Measurements from ENCODE around the gene PRR15. TPM values are rescaled to one million over a fixed set of nuclear protein-coding genes. Genes with fewer than 3 reads are reported as not detected.
A peak's percentile ranks its signal among the peaks of the same experiment; 100 is the strongest.

The PRR15 gene, protein sequence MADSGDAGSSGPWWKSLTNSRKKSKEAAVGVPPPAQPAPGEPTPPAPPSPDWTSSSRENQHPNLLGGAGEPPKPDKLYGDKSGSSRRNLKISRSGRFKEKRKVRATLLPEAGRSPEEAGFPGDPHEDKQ
- total RNA-seq: 47.4 and 53.3 TPM in 2 replicates
- 30.2 and 42.0 TPM in 2 replicates for polyA plus RNA-seq

DNA sequence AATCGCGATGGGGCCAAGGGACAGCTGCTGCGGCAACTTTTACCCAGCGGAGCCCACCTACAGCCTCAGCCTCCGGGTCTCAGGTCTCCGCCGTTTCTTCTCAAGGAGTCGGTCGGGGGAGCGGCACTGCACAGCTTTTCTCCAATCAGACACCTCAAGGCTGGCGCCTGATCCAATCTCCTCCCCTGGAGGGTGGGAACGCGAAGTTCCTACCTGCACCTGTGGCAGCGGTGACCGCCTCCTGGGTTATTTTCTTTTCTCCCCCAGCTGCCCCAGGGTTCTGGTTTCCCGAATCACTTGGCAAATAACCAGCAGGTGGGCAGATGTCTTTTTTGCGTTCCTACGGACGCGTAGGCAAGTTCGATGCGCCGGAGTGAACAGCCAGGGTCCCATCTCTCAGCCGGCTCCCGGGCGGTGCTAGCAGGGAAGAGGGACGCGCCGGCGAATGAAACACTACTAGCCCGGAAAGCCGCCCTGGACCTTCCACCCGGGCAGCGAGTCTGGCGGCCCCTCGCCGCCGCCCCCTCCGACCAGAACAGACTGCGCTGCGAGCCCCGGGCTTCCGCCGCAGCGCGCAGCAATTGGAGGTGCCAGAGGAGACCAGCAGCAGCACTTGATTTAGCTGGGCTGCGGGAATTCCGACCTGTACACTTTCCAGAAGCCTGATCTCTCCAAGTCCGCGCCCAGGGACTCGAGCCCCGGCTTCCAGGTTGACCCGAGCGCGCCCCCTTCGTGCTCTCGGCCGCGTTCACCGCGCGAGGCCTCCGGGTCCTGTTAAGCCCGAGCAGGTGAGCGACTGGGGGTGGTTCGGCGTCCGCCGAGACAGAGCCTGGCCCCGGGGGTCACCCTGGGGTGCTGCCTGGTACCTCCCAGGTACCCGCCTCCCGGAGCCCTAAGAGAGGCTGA lies at the start of gene PRR15:
PRR15 (plus strand) TSS at position 246 of the 906 bp plus-strand sequence. CDS start 2,495 bp downstream, outside the sequence.
- peak within 1 kb of the TSS; percentile 82 for H3K4me2 ChIP-seq
- H2AFZ ChIP-seq: peak within 1 kb of the TSS; percentile 80
- peaks cover 4% of the 10 kb centered on the region for H3K4me1 ChIP-seq (ENCODE audit: insufficient read depth)
- under 1% methylated on average over 72 of the region's 72 CpGs for WGBS (ENCODE audit: low lambda C conversion rate, missing lambda C conversion rate)
- TF ChIP-seq, protein P1, sequence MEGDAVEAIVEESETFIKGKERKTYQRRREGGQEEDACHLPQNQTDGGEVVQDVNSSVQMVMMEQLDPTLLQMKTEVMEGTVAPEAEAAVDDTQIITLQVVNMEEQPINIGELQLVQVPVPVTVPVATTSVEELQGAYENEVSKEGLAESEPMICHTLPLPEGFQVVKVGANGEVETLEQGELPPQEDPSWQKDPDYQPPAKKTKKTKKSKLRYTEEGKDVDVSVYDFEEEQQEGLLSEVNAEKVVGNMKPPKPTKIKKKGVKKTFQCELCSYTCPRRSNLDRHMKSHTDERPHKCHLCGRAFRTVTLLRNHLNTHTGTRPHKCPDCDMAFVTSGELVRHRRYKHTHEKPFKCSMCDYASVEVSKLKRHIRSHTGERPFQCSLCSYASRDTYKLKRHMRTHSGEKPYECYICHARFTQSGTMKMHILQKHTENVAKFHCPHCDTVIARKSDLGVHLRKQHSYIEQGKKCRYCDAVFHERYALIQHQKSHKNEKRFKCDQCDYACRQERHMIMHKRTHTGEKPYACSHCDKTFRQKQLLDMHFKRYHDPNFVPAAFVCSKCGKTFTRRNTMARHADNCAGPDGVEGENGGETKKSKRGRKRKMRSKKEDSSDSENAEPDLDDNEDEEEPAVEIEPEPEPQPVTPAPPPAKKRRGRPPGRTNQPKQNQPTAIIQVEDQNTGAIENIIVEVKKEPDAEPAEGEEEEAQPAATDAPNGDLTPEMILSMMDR (IDR thresholded peaks at IDR 0.05; ENCODE audit: poor library complexity): no peak
- TF ChIP-seq EZH2phosphoT487 (IDR thresholded peaks at IDR 0.05; ENCODE audit: low read depth, severe bottlenecking, unreplicated experiment) (no peak), EZH2 (IDR thresholded peaks at IDR 0.05; ENCODE audit: borderline replicate concordance) (no peak)
- peak; percentile 89 for DNase-seq (ENCODE audit: low spot score)
- no peaks in the 10 kb centered on the region for H3K9me3 ChIP-seq (ENCODE audit: low read depth)
- H3K27ac ChIP-seq: peak within 1 kb of the TSS; percentile 95
- H3K79me2 ChIP-seq: peaks cover 26% of the 10 kb centered on the region
- no peaks in the 10 kb centered on the region for H3K9me2 ChIP-seq (replicated peaks; ENCODE audit: insufficient read depth)
- H3K36me3 ChIP-seq (replicated peaks; ENCODE audit: insufficient read depth, low read depth): no peaks in the 10 kb centered on the region
- H4K20me1 ChIP-seq (ENCODE audit: insufficient read depth, poor library complexity, severe bottlenecking): no peaks in the 10 kb centered on the region
- H3K4me3 ChIP-seq: peak within 1 kb of the TSS; percentile 90
- no peaks in the 10 kb centered on the region for H3K27me3 ChIP-seq

DNA sequence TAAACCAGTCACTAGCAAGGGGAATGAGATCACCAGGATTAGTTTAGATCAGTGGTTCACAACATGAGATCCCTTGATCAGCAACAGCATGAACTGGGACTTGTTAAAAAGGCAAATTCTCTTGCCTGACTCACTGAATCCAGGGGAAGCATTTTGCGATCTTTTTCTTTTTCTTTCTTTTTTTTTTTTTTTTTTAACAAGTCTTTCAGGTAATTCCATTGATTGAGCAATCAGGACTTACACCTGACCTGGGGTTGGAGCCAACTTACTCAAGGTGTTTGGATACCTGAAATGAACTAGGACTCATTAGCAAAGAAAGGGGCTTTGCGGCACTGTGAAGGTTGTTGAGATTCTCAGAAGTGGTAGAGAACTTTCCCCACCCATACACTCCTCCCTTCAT lies 47.1 kb upstream of the PRR15 start:
- DNase-seq (ENCODE audit: low spot score): no peak
- no peak overlapping the region for H2AFZ ChIP-seq
- WGBS (ENCODE audit: low lambda C conversion rate, missing lambda C conversion rate): 83% methylated on average over 2 of the region's 2 CpGs

DNA sequence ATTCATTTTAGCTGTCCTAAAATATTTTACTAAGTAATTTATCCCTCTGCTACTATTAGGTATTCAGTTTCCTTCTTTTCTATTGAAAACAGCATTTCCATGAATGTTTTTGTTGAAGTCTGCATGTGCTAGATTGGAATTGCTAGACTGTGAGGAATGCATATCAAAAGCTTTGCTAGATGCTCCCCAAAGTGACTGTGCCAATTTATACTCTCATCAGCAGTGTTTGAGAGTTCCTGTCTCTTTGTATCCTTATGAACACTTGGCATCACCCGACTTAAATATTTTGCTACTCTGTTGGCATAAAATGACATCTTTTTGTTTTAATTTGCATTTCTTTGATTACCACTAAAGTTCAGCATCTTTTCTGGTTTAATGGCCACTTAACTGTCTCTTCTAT lies 45.0 kb upstream of the PRR15 start:
- no peak for DNase-seq (ENCODE audit: low spot score)
- H3K9me3 ChIP-seq (ENCODE audit: low read depth): no peaks in the 10 kb centered on the region
- H3K9me2 ChIP-seq (replicated peaks; ENCODE audit: insufficient read depth): no peaks in the 10 kb centered on the region
- H3K4me3 ChIP-seq: no peak overlapping the region
- WGBS (ENCODE audit: low lambda C conversion rate, missing lambda C conversion rate): 94% methylated on average over 1 of the region's 1 CpG
- H4K20me1 ChIP-seq (ENCODE audit: insufficient read depth, poor library complexity, severe bottlenecking): no peaks in the 10 kb centered on the region
- no peak overlapping the region for H3K27ac ChIP-seq
- no peaks in the 10 kb centered on the region for H3K4me1 ChIP-seq (ENCODE audit: insufficient read depth)
- no peak for TF ChIP-seq EZH2 (IDR thresholded peaks at IDR 0.05; ENCODE audit: borderline replicate concordance)
- TF ChIP-seq, protein P1 (IDR thresholded peaks at IDR 0.05; ENCODE audit: poor library complexity): no peak
- no peaks in the 10 kb centered on the region for H3K27me3 ChIP-seq
- no peak overlapping the region for H2AFZ ChIP-seq
- no peaks in the 10 kb centered on the region for H3K36me3 ChIP-seq (replicated peaks; ENCODE audit: insufficient read depth, low read depth)
- H3K79me2 ChIP-seq: no peaks in the 10 kb centered on the region
- H3K4me2 ChIP-seq: no peak overlapping the region

More for the DNA sequence above, 47.1 kb upstream of the PRR15 start:
- Histone ChIP-seq H3K4me2 (no peak overlapping the region), H3K79me2 (no peaks in the 10 kb centered on the region), H3K9me3 (ENCODE audit: low read depth) (no peaks in the 10 kb centered on the region), H3K27me3 (no peaks in the 10 kb centered on the region), H4K20me1 (ENCODE audit: insufficient read depth, poor library complexity, severe bottlenecking) (no peaks in the 10 kb centered on the region), H3K4me1 (ENCODE audit: insufficient read depth) (no peaks in the 10 kb centered on the region), H3K9me2 (replicated peaks; ENCODE audit: insufficient read depth) (no peaks in the 10 kb centered on the region), H3K27ac (no peak overlapping the region), H3K36me3 (replicated peaks; ENCODE audit: insufficient read depth, low read depth) (no peaks in the 10 kb centered on the region), H3K4me3 (no peak overlapping the region)
- TF ChIP-seq, protein P1 (IDR thresholded peaks at IDR 0.05; ENCODE audit: poor library complexity): no peak
- no peak for TF ChIP-seq EZH2phosphoT487 (IDR thresholded peaks at IDR 0.05; ENCODE audit: low read depth, severe bottlenecking, unreplicated experiment)
- no peak for TF ChIP-seq EZH2 (IDR thresholded peaks at IDR 0.05; ENCODE audit: borderline replicate concordance)
